ENCODE measurements around the gene HBA1. TPM values are rescaled to one million over a fixed set of nuclear protein-coding genes. Genes with fewer than 3 reads are reported as not detected.
"Not testable (repeated sequence)": the region's sequence is repeated elsewhere in the genome, so short reads cannot be mapped to it uniquely, and the experiment has no call there.

Gene HBA1
- total RNA-seq, 1 donor from 2014 or later: 2,922 TPM

DNA sequence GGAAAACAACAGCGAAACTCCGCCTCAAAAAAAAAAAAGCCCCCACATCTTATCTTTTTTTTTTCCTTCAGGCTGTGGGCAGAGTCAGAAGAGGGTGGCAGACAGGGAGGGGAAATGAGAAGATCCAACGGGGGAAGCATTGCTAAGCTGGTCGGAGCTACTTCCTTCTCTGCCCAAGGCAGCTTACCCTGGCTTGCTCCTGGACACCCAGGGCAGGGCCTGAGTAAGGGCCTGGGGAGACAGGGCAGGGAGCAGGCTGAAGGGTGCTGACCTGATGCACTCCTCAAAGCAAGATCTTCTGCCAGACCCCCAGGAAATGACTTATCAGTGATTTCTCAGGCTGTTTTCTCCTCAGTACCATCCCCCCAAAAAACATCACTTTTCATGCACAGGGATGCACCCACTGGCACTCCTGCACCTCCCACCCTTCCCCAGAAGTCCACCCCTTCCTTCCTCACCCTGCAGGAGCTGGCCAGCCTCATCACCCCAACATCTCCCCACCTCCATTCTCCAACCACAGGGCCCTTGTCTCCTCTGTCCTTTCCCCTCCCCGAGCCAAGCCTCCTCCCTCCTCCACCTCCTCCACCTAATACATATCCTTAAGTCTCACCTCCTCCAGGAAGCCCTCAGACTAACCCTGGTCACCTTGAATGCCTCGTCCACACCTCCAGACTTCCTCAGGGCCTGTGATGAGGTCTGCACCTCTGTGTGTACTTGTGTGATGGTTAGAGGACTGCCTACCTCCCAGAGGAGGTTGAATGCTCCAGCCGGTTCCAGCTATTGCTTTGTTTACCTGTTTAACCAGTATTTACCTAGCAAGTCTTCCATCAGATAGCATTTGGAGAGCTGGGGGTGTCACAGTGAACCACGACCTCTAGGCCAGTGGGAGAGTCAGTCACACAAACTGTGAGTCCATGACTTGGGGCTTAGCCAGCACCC lies 1.2 kb upstream of the HBA1 start:
- H3K9ac ChIP-seq (ENCODE audit: low read depth in 1 of 3, low read length in 3 of 3): no peak overlapping the region
- H3K4me3 ChIP-seq (ENCODE audit: low read length in 3 of 3): no peak overlapping the region
- H3K27ac ChIP-seq (ENCODE audit: low read depth, low read length): no peak overlapping the region
- H3K27me3 ChIP-seq (ENCODE audit: control insufficient read depth in 3 of 3, insufficient read depth in 3 of 3, low read length in 3 of 3): peaks cover 44 to 64% (median 53%) of the 10 kb centered on the region in 3 donors
- no peaks in the 10 kb centered on the region for H3K4me1 ChIP-seq (ENCODE audit: control insufficient read depth in 3 of 3, insufficient read depth in 3 of 3, low read length in 3 of 3)
- no peaks in the 10 kb centered on the region for H3K9me3 ChIP-seq (ENCODE audit: control insufficient read depth in 3 of 3, low read length in 3 of 3)
- no peaks in the 10 kb centered on the region for H3K36me3 ChIP-seq (ENCODE audit: control insufficient read depth in 3 of 3, insufficient read depth in 3 of 3, low read length in 3 of 3)

DNA sequence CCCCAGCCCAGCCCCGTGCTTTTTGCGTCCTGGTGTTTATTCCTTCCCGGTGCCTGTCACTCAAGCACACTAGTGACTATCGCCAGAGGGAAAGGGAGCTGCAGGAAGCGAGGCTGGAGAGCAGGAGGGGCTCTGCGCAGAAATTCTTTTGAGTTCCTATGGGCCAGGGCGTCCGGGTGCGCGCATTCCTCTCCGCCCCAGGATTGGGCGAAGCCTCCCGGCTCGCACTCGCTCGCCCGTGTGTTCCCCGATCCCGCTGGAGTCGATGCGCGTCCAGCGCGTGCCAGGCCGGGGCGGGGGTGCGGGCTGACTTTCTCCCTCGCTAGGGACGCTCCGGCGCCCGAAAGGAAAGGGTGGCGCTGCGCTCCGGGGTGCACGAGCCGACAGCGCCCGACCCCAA lies 474 bp upstream of the HBA1 start:
- H3K4me1 ChIP-seq (ENCODE audit: control insufficient read depth in 3 of 3, insufficient read depth in 3 of 3, low read length in 3 of 3); H3K36me3 ChIP-seq (ENCODE audit: control insufficient read depth in 3 of 3, insufficient read depth in 3 of 3, low read length in 3 of 3); H3K9me3 ChIP-seq (ENCODE audit: control insufficient read depth in 3 of 3, low read length in 3 of 3); H3K27ac ChIP-seq (ENCODE audit: low read depth, low read length); H3K4me3 ChIP-seq (ENCODE audit: low read length in 3 of 3); H3K9ac ChIP-seq (ENCODE audit: low read depth in 1 of 3, low read length in 3 of 3): not testable (repeated sequence)
- peaks cover 41 to 59% (median 53%) of the 10 kb centered on the region in 3 donors for H3K27me3 ChIP-seq (ENCODE audit: control insufficient read depth in 3 of 3, insufficient read depth in 3 of 3, low read length in 3 of 3)

DNA sequence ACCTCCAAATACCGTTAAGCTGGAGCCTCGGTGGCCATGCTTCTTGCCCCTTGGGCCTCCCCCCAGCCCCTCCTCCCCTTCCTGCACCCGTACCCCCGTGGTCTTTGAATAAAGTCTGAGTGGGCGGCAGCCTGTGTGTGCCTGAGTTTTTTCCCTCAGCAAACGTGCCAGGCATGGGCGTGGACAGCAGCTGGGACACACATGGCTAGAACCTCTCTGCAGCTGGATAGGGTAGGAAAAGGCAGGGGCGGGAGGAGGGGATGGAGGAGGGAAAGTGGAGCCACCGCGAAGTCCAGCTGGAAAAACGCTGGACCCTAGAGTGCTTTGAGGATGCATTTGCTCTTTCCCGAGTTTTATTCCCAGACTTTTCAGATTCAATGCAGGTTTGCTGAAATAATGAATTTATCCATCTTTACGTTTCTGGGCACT lies 928 bp downstream of the HBA1 start:
- no peaks in the 10 kb centered on the region for H3K36me3 ChIP-seq (ENCODE audit: control insufficient read depth in 3 of 3, insufficient read depth in 3 of 3, low read length in 3 of 3)
- no peak overlapping the region for H3K9ac ChIP-seq (ENCODE audit: low read depth in 1 of 3, low read length in 3 of 3)
- no peaks in the 10 kb centered on the region for H3K9me3 ChIP-seq (ENCODE audit: control insufficient read depth in 3 of 3, low read length in 3 of 3)
- no peak overlapping the region for H3K27ac ChIP-seq (ENCODE audit: low read depth, low read length)
- peaks cover 43 to 52% (median 49%) of the 10 kb centered on the region in 3 donors for H3K27me3 ChIP-seq (ENCODE audit: control insufficient read depth in 3 of 3, insufficient read depth in 3 of 3, low read length in 3 of 3)
- peaks cover 8 to 11% (median 10%) of the 10 kb centered on the region in 3 donors for H3K4me1 ChIP-seq (ENCODE audit: control insufficient read depth in 3 of 3, insufficient read depth in 3 of 3, low read length in 3 of 3)
- no peak overlapping the region for H3K4me3 ChIP-seq (ENCODE audit: low read length in 3 of 3)

DNA sequence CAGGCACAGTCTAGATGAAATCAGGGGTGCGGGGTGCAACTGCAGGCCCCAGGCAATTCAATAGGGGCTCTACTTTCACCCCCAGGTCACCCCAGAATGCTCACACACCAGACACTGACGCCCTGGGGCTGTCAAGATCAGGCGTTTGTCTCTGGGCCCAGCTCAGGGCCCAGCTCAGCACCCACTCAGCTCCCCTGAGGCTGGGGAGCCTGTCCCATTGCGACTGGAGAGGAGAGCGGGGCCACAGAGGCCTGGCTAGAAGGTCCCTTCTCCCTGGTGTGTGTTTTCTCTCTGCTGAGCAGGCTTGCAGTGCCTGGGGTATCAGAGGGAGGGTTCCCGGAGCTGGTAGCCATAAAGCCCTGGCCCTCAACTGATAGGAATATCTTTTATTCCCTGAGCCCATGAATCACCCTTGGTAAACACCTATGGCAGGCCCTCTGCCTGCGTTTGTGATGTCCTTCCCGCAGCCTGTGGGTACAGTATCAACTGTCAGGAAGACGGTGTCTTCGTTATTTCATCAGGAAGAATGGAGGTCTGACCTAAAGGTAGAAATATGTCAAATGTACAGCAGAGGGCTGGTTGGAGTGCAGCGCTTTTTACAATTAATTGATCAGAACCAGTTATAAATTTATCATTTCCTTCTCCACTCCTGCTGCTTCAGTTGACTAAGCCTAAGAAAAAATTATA lies 1.6 kb downstream of the HBA1 start:
- Histone ChIP-seq H3K36me3 (ENCODE audit: control insufficient read depth in 3 of 3, insufficient read depth in 3 of 3, low read length in 3 of 3) (no peaks in the 10 kb centered on the region), H3K4me1 (ENCODE audit: control insufficient read depth in 3 of 3, insufficient read depth in 3 of 3, low read length in 3 of 3) (peaks cover 8 to 11% (median 10%) of the 10 kb centered on the region in 3 donors), H3K27ac (ENCODE audit: low read depth, low read length) (no peak overlapping the region), H3K4me3 (ENCODE audit: low read length in 3 of 3) (no peak overlapping the region), H3K27me3 (ENCODE audit: control insufficient read depth in 3 of 3, insufficient read depth in 3 of 3, low read length in 3 of 3) (peaks cover 43 to 52% (median 49%) of the 10 kb centered on the region in 3 donors), H3K9ac (ENCODE audit: low read depth in 1 of 3, low read length in 3 of 3) (no peak overlapping the region), H3K9me3 (ENCODE audit: control insufficient read depth in 3 of 3, low read length in 3 of 3) (no peaks in the 10 kb centered on the region)

DNA sequence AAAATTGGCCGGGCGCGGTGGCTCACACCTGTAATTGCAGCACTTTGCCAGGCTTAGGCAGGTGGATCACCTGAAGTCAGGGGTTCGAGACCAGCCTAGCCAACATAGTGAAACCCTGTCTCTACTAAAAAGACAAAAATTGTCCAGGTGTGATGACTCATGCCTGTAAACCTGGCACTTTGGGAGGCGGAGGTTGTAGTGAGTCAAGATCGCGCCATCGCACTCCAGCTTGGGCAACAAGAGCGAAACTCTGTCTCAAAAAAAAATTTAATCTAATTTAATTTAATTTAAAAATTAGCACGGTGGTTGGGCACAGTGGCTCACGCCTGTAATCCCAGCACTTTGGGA lies 2.2 kb downstream of the HBA1 start:
- no peaks in the 10 kb centered on the region for H3K9me3 ChIP-seq (ENCODE audit: control insufficient read depth in 3 of 3, low read length in 3 of 3)
- peaks cover 43 to 49% (median 48%) of the 10 kb centered on the region in 3 donors for H3K27me3 ChIP-seq (ENCODE audit: control insufficient read depth in 3 of 3, insufficient read depth in 3 of 3, low read length in 3 of 3)
- H3K27ac ChIP-seq (ENCODE audit: low read depth, low read length): no peak overlapping the region
- H3K36me3 ChIP-seq (ENCODE audit: control insufficient read depth in 3 of 3, insufficient read depth in 3 of 3, low read length in 3 of 3): no peaks in the 10 kb centered on the region
- H3K9ac ChIP-seq (ENCODE audit: low read depth in 1 of 3, low read length in 3 of 3): no peak overlapping the region
- peaks cover 8 to 11% (median 10%) of the 10 kb centered on the region in 3 donors for H3K4me1 ChIP-seq (ENCODE audit: control insufficient read depth in 3 of 3, insufficient read depth in 3 of 3, low read length in 3 of 3)
- H3K4me3 ChIP-seq (ENCODE audit: low read length in 3 of 3): no peak overlapping the region

DNA sequence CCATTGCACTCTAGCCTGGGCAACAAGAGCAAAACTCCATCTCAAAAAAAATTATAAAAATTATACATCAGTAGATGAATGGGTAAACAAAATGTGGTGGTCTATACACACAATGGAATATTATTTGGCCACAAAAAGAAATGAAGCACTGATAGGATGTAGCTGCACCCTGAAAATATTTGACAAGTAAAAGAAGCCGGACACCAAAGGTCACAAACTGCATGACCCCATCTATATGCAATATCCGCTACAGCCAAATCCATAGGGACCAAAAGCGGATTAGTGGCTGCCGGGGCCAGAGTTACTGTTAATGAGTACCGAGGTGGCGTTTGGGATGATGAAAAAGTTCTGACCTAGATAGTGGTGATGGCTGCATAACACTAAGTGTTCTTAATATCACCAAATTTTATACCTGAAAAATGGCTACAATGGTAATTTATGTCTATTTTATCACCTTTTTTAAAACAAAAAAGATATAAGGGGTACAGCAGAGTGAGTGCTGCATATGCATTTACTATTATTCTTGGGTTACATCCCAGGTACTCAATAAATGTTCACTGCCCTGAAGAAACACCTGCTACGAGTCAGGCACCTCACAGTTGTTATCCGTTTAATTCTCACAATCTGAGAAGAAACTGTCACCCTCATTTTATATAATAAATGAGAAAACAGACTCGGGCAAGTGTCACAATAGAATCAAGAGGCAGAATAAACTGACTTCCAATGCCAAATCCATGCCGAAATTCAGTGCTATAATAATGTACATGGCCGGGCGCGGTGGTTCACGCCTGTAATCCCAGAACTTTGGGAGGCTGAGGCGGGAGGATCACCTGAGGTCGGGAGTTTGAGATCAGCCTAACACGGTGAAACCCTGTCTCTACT lies 3.0 kb downstream of the HBA1 start:
- Histone ChIP-seq H3K27me3 (ENCODE audit: control insufficient read depth in 3 of 3, insufficient read depth in 3 of 3, low read length in 3 of 3) (peaks cover 43 to 48% (median 44%) of the 10 kb centered on the region in 3 donors), H3K9me3 (ENCODE audit: control insufficient read depth in 3 of 3, low read length in 3 of 3) (no peaks in the 10 kb centered on the region)

DNA sequence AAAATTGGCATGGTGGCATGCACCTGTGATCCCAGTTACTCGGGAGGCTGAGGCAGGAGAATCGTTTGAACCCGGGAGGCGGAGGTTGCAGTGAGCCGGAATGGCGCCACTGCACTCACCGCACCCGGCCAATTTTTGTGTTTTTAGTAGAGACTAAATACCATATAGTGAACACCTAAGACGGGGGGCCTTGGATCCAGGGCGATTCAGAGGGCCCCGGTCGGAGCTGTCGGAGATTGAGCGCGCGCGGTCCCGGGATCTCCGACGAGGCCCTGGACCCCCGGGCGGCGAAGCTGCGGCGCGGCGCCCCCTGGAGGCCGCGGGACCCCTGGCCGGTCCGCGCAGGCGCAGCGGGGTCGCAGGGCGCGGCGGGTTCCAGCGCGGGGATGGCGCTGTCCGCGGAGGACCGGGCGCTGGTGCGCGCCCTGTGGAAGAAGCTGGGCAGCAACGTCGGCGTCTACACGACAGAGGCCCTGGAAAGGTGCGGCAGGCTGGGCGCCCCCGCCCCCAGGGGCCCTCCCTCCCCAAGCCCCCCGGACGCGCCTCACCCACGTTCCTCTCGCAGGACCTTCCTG lies 3.7 kb downstream of the HBA1 start, which contains the start of gene HBQ1:
Gene HBQ1, plus strand, starts transcription at position 359 of the 575 bp plus-strand sequence. Its CDS starts 28 bp downstream, at position 387.
- Histone ChIP-seq H3K9ac (ENCODE audit: low read depth in 1 of 3, low read length in 3 of 3) (peak within 1 kb of the TSS in 1 of 3 donors; percentile 45), H3K27me3 (ENCODE audit: control insufficient read depth in 3 of 3, insufficient read depth in 3 of 3, low read length in 3 of 3) (peaks cover 38 to 41% (median 40%) of the 10 kb centered on the region in 3 donors), H3K4me3 (ENCODE audit: low read length in 3 of 3) (peak within 1 kb of the TSS in 2 of 3 donors; percentile 32 to 52), H3K4me1 (ENCODE audit: control insufficient read depth in 3 of 3, insufficient read depth in 3 of 3, low read length in 3 of 3) (peaks cover 8 to 11% (median 10%) of the 10 kb centered on the region in 3 donors), H3K9me3 (ENCODE audit: control insufficient read depth in 3 of 3, low read length in 3 of 3) (no peaks in the 10 kb centered on the region), H3K36me3 (ENCODE audit: control insufficient read depth in 3 of 3, insufficient read depth in 3 of 3, low read length in 3 of 3) (no peaks in the 10 kb centered on the region), H3K27ac (ENCODE audit: low read depth, low read length) (no peak within 1 kb of the TSS)

More for the DNA sequence above, 3.0 kb downstream of the HBA1 start:
- Histone ChIP-seq H3K36me3 (ENCODE audit: control insufficient read depth in 3 of 3, insufficient read depth in 3 of 3, low read length in 3 of 3) (no peaks in the 10 kb centered on the region), H3K4me3 (ENCODE audit: low read length in 3 of 3) (no peak overlapping the region), H3K4me1 (ENCODE audit: control insufficient read depth in 3 of 3, insufficient read depth in 3 of 3, low read length in 3 of 3) (peaks cover 8 to 11% (median 10%) of the 10 kb centered on the region in 3 donors), H3K9ac (ENCODE audit: low read depth in 1 of 3, low read length in 3 of 3) (no peak overlapping the region), H3K27ac (ENCODE audit: low read depth, low read length) (no peak overlapping the region)

DNA sequence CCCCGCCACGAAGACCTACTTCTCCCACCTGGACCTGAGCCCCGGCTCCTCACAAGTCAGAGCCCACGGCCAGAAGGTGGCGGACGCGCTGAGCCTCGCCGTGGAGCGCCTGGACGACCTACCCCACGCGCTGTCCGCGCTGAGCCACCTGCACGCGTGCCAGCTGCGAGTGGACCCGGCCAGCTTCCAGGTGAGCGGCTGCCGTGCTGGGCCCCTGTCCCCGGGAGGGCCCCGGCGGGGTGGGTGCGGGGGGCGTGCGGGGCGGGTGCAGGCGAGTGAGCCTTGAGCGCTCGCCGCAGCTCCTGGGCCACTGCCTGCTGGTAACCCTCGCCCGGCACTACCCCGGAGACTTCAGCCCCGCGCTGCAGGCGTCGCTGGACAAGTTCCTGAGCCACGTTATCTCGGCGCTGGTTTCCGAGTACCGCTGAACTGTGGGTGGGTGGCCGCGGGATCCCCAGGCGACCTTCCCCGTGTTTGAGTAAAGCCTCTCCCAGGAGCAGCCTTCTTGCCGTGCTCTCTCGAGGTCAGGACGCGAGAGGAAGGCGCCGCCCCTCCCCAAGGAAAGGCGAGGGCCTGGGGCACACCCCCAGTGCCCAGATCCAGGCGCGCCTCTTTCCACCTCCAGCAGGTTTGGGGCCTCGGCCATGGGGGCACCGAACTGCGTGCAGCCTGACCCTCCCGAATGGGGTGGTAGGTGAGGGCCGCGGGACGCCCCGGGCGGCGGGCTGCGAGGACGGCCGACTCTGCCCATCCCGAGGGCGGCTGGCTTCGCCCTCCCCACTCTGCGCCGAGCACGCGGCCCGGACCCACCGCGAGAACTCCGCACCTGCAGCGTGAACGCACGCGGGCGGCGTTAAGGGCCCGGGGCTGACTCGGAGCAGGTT lies 4.4 kb downstream of the HBA1 start:
- Histone ChIP-seq H3K9ac (ENCODE audit: low read depth in 1 of 3, low read length in 3 of 3) (peak overlapping the region in 1 of 3 donors; percentile 45), H3K27ac (ENCODE audit: low read depth, low read length) (no peak overlapping the region), H3K4me1 (ENCODE audit: control insufficient read depth in 3 of 3, insufficient read depth in 3 of 3, low read length in 3 of 3) (peaks cover 8 to 11% (median 10%) of the 10 kb centered on the region in 3 donors), H3K27me3 (ENCODE audit: control insufficient read depth in 3 of 3, insufficient read depth in 3 of 3, low read length in 3 of 3) (peaks cover 32 to 37% (median 35%) of the 10 kb centered on the region in 3 donors), H3K36me3 (ENCODE audit: control insufficient read depth in 3 of 3, insufficient read depth in 3 of 3, low read length in 3 of 3) (no peaks in the 10 kb centered on the region), H3K9me3 (ENCODE audit: control insufficient read depth in 3 of 3, low read length in 3 of 3) (no peaks in the 10 kb centered on the region), H3K4me3 (ENCODE audit: low read length in 3 of 3) (peak overlapping the region in 2 of 3 donors; percentile 32 to 52)
